HepG2 (cell line): ENCODE data around the gene ISG20. TPM values are rescaled to one million over a fixed set of nuclear protein-coding genes. Genes with fewer than 3 reads are reported as not detected.

Experiments
- ASH2L ChIP-seq: fragments of 300-600, 200-600 bp; sonication (generic); IDR thresholded peaks from 2 replicates; pipeline ENCODE4 v1.7.0; 2017; ENCODE audit warnings: low read depth, mild to moderate bottlenecking, moderate library complexity, mixed read lengths, low read length; ENCODE audit not compliant: insufficient read length
- GATAD2A ChIP-seq: IDR thresholded peaks from 2 replicates; pipeline ENCODE4 v1.6.1; 2016
- HNF1A ChIP-seq, 2 experiments: sonication (generic) in 1 of 2; formaldehyde crosslinking in 1 of 2; IDR thresholded peaks; 2 replicates each; pipeline versions ENCODE4 v1.4.0 to v1.6.1; 2016 to 2020; ENCODE audit warnings: borderline replicate concordance in 1 of 2, low read depth in 1 of 2, mild to moderate bottlenecking in 1 of 2, missing genetic modification reagents in 1 of 2
- HOMEZ ChIP-seq: IDR thresholded peaks from 2 replicates; pipeline ENCODE4 v1.6.1; 2016; ENCODE audit warnings: low read depth
- MAF1 ChIP-seq: sonication (generic); formaldehyde crosslinking; IDR thresholded peaks from 2 replicates; pipeline ENCODE4 v1.5.0; 2020; ENCODE audit warnings: missing genetic modification reagents, borderline replicate concordance
- MEIS1 ChIP-seq: sonication (generic); formaldehyde crosslinking; IDR thresholded peaks from 2 replicates; pipeline ENCODE4 v1.9.0; 2021; ENCODE audit warnings: mild to moderate bottlenecking, missing genetic modification reagents, moderate library complexity, borderline replicate concordance
- REL ChIP-seq: sonication (generic); formaldehyde crosslinking; conservative IDR thresholded peaks from 2 replicates; pipeline ENCODE4 v1.8.0; 2022; ENCODE audit warnings: mild to moderate bottlenecking, missing genetic modification reagents, moderate library complexity
- STAG1 ChIP-seq: sonication (generic); formaldehyde crosslinking; IDR thresholded peaks from 2 replicates; pipeline ENCODE4 v1.4.0; 2020; ENCODE audit warnings: missing genetic modification reagents
- ZNF350 ChIP-seq: sonication (generic); formaldehyde crosslinking; IDR thresholded peaks from 2 replicates; pipeline ENCODE4 v1.4.0; 2020; ENCODE audit warnings: mild to moderate bottlenecking, low read depth, missing genetic modification reagents, borderline replicate concordance
- ZNF503 ChIP-seq: sonication (generic); formaldehyde crosslinking; IDR thresholded peaks from 2 replicates; pipeline ENCODE4 v1.4.0; 2020; ENCODE audit warnings: missing genetic modification reagents
- ZNF557 ChIP-seq: sonication (generic); formaldehyde crosslinking; IDR thresholded peaks from 2 replicates; pipeline ENCODE4 v1.4.0; 2020; ENCODE audit warnings: missing genetic modification reagents
- ZNF580 ChIP-seq: IDR thresholded peaks from 2 replicates; pipeline ENCODE4 v1.6.1; 2016; ENCODE audit warnings: low read depth, borderline replicate concordance
- ZNF614 ChIP-seq: IDR thresholded peaks from 2 replicates; pipeline ENCODE4 v1.6.1; 2018; ENCODE audit warnings: missing biosample characterization, missing genetic modification reagents, inconsistent platforms, borderline replicate concordance
- ZSCAN30 ChIP-seq: sonication (generic); formaldehyde crosslinking; IDR thresholded peaks from 2 replicates; pipeline ENCODE4 v1.5.0; 2020; ENCODE audit warnings: mild to moderate bottlenecking, missing genetic modification reagents
- polyA plus RNA-seq, 8 experiments: library from polyadenylated mRNA; depleted of rRNA in 3 of 8; stranded (reverse) in 7 of 8; unstranded in 1 of 8; fragments of >200 nt; fragmentation: Illumina TruSeq in 4 of 8; extraction: Trizol in 4 of 8; gene quantifications; 2 replicates each; pipeline versions ENCODE4 v1.2.1 to v1.2.3, GENCODE V29; 2011 to 2016; ENCODE audit warnings: low read depth in 4 of 8, missing spikeins in 1 of 8, mixed read lengths in 1 of 8; ENCODE audit not compliant: insufficient read depth in 1 of 8
- total RNA-seq, 5 experiments: library from RNA; depleted of rRNA; stranded (reverse); fragments of >200 nt; fragmentation: Illumina TruSeq; extraction: Trizol; gene quantifications; 2 replicates each; pipeline ENCODE4 v1.2.3, GENCODE V29; 2016; ENCODE audit warnings: low read depth in 1 of 5

Gene ISG20
- total and polyA plus RNA-seq, 2 of the 13 experiments (the other 11 are each of a cell fraction or from before 2014, with no cell fraction given) = 6.3 to 31.5 TPM

- TF ChIP-seq ZNF503 (CRISPR knock-in tag) (peak; percentile 30; the same call in 1 of the 2 replicates), ZNF350 (CRISPR knock-in tag) (peak; percentile 98), MAF1 (CRISPR knock-in tag) (no peak; the same call in 1 of the 2 replicates), ZSCAN30 (CRISPR knock-in tag) (no peak), ZNF580 (peak; percentile 89; the same call in 1 of the 2 replicates), REL (CRISPR knock-in tag) (peak; percentile 76; the same call in 1 of the 2 replicates), HOMEZ (CRISPR knock-in tag) (peak; percentile 36), MEIS1 (CRISPR knock-in tag) (peak; percentile 32; the same call in 1 of the 2 replicates), ZNF557 (CRISPR knock-in tag) (peak; percentile 65; the same call in 1 of the 2 replicates), ASH2L (peak; percentile 63), HNF1A (IDR thresholded peaks at IDR 0.05; ENCODE audit: low read depth) (peak; percentile 48; the same call in 1 of the 2 replicates), HNF1A (CRISPR knock-in tag; IDR thresholded peaks at IDR 0.05; ENCODE audit: borderline replicate concordance) (no peak; the same call in 1 of the 2 replicates), ZNF614 (CRISPR knock-in tag) (peak; percentile 47; the same call in 1 of the 2 replicates), GATAD2A (CRISPR knock-in tag) (peak; percentile 74; the same call in 1 of the 2 replicates), STAG1 (peak; percentile 25)
These were observed at the start of gene ISG20 (continued) for GRCh38 chr15:88638626-88639372.
